SK-N-SH treated with all-trans-retinoic acid at 6 μM for 48 hours (cell line): ENCODE measurements around the gene DEPP1.

Source experiments
- ESRRG ChIP-seq: fragments of 250-450 bp; sonication (Bioruptor Pico); IDR thresholded peaks from 2 replicates; pipeline ENCODE4 v1.6.1; 2021; ENCODE audit warnings: mild to moderate bottlenecking
- PATZ1 ChIP-seq: fragments of 250-450 bp; sonication (Bioruptor Pico); IDR thresholded peaks from 2 replicates; pipeline ENCODE4 v1.8.0; 2020; ENCODE audit warnings: mild to moderate bottlenecking, moderate library complexity, borderline replicate concordance
- POU6F1 ChIP-seq: fragments of 250-450 bp; sonication (Bioruptor Pico); IDR thresholded peaks from 2 replicates; pipeline ENCODE4 v1.8.0; 2021; ENCODE audit warnings: low read depth, mild to moderate bottlenecking, moderate library complexity, borderline replicate concordance
- RARB ChIP-seq: fragments of 250-450 bp; sonication (Bioruptor Pico); IDR thresholded peaks from 2 replicates; pipeline ENCODE4 v1.8.0; 2021; ENCODE audit warnings: mild to moderate bottlenecking, moderate library complexity
- TCF4 ChIP-seq: fragments of 250-450 bp; sonication (Bioruptor Pico); IDR thresholded peaks from 2 replicates; pipeline ENCODE4 v1.8.0; 2021; ENCODE audit warnings: mild to moderate bottlenecking, moderate library complexity, borderline replicate concordance
- ZC3H10 ChIP-seq: fragments of 250-450 bp; sonication (Bioruptor Pico); IDR thresholded peaks from 2 replicates; pipeline ENCODE4 v1.5.1; 2021; ENCODE audit warnings: mild to moderate bottlenecking, moderate library complexity
- ZFP3 ChIP-seq: fragments of 250-450 bp; sonication (Bioruptor Pico); IDR thresholded peaks from 2 replicates; pipeline ENCODE4 v1.5.0; 2020; ENCODE audit warnings: mild to moderate bottlenecking, moderate library complexity
- ZNF565 ChIP-seq: fragments of 450-650 bp; formaldehyde crosslinking; conservative IDR thresholded peaks from 2 replicates; pipeline ENCODE4 v1.5.0; 2020; ENCODE audit warnings: low read depth, mild to moderate bottlenecking, moderate library complexity
- ZNF8 ChIP-seq: fragments of 450-650 bp; formaldehyde crosslinking; IDR thresholded peaks from 2 replicates; pipeline ENCODE4 v1.5.0; 2020; ENCODE audit warnings: mild to moderate bottlenecking, moderate library complexity
- TF ChIP-seq, protein P1 (sequence below): fragments of 250-450 bp; sonication (Bioruptor Pico); IDR thresholded peaks from 2 replicates; pipeline ENCODE4 v1.5.1; 2020; ENCODE audit warnings: low read depth, mild to moderate bottlenecking, moderate library complexity
- TF ChIP-seq, protein P2 (sequence below): fragments of 250-450 bp; sonication (Bioruptor Pico); IDR thresholded peaks from 2 replicates; pipeline ENCODE4 v1.5.0; 2020; ENCODE audit warnings: mild to moderate bottlenecking, moderate library complexity

GRCh38 chr10:45006276-45007030 is 27.8 kb upstream of the DEPP1 start:
- TF ChIP-seq POU6F1 (CRISPR knock-in tag) (no peak), ESRRG (no peak), PATZ1 (CRISPR knock-in tag) (no peak), ZFP3 (CRISPR knock-in tag) (no peak), TCF4 (no peak), ZC3H10 (CRISPR knock-in tag) (no peak), ZNF565 (CRISPR knock-in tag) (no peak), RARB (no peak), ZNF8 (CRISPR knock-in tag) (no peak)
- TF ChIP-seq, protein P1, sequence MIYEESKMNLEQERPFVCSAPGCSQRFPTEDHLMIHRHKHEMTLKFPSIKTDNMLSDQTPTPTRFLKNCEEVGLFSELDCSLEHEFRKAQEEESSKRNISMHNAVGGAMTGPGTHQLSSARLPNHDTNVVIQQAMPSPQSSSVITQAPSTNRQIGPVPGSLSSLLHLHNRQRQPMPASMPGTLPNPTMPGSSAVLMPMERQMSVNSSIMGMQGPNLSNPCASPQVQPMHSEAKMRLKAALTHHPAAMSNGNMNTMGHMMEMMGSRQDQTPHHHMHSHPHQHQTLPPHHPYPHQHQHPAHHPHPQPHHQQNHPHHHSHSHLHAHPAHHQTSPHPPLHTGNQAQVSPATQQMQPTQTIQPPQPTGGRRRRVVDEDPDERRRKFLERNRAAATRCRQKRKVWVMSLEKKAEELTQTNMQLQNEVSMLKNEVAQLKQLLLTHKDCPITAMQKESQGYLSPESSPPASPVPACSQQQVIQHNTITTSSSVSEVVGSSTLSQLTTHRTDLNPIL (CRISPR knock-in tag), result no peak
- TF ChIP-seq, protein P2, sequence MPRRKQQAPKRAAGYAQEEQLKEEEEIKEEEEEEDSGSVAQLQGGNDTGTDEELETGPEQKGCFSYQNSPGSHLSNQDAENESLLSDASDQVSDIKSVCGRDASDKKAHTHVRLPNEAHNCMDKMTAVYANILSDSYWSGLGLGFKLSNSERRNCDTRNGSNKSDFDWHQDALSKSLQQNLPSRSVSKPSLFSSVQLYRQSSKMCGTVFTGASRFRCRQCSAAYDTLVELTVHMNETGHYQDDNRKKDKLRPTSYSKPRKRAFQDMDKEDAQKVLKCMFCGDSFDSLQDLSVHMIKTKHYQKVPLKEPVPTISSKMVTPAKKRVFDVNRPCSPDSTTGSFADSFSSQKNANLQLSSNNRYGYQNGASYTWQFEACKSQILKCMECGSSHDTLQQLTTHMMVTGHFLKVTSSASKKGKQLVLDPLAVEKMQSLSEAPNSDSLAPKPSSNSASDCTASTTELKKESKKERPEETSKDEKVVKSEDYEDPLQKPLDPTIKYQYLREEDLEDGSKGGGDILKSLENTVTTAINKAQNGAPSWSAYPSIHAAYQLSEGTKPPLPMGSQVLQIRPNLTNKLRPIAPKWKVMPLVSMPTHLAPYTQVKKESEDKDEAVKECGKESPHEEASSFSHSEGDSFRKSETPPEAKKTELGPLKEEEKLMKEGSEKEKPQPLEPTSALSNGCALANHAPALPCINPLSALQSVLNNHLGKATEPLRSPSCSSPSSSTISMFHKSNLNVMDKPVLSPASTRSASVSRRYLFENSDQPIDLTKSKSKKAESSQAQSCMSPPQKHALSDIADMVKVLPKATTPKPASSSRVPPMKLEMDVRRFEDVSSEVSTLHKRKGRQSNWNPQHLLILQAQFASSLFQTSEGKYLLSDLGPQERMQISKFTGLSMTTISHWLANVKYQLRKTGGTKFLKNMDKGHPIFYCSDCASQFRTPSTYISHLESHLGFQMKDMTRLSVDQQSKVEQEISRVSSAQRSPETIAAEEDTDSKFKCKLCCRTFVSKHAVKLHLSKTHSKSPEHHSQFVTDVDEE (CRISPR knock-in tag), result no peak
